ENCODE data around the gene HHIPL1. TPM values are rescaled to one million over a fixed set of nuclear protein-coding genes. Genes with fewer than 3 reads are reported as not detected.

Gene HHIPL1
- 0.64 and 0.83 TPM in 2 replicates for total RNA-seq
- polyA plus RNA-seq: 0.88 and 1.4 TPM in 2 replicates

DNA sequence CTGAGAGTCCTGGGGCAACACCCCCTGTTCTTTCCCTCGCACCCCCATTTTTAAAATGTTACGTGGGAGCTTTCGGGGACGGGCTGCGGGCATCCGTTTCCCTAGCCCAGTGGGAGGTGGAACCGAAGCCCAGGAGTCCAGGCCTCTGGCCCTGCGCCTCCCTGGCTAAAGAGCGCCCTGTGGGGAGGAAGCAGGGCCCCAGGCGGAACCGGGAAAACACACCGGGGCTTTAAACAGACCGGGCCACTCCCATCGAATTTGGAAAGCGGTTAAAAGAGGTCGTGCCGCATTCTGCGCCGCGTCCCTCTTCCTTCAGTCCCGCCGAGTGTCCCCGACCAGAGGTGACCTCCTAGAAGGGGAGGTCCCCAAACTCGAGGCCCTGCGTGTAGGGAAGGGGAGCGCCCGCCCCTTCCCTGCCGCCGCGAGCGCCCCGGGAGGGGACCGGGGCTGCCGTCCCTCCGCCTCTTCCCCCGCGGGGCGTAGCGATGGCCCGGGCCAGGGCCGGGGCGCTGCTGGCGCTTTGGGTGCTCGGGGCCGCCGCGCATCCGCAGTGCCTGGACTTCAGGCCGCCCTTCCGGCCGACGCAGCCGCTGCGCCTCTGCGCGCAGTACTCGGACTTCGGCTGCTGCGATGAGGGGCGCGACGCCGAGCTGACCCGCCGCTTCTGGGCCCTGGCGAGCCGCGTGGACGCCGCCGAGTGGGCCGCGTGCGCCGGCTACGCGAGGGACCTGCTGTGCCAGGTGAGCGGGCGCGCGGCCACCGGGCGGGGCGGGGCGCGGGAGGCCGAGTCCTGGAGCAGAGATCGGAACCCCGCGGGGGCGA, at the start of gene HHIPL1:
TSS of gene HHIPL1 (plus strand) at position 407 of the 822 bp plus-strand sequence. CDS start at position 486, 79 bp downstream.
- H2AFZ ChIP-seq: peak within 1 kb of the TSS; percentile 90
- H3K36me3 ChIP-seq (replicated peaks; ENCODE audit: insufficient read depth, low read depth): no peaks in the 10 kb centered on the region
- WGBS (ENCODE audit: low lambda C conversion rate, missing lambda C conversion rate): 16% methylated on average over 53 of the region's 91 CpGs
- no peaks in the 10 kb centered on the region for H4K20me1 ChIP-seq (ENCODE audit: insufficient read depth, poor library complexity, severe bottlenecking)
- H3K9me3 ChIP-seq (ENCODE audit: low read depth): no peaks in the 10 kb centered on the region
- no peak within 1 kb of the TSS for H3K27ac ChIP-seq
- peaks cover 10% of the 10 kb centered on the region for H3K4me1 ChIP-seq (ENCODE audit: insufficient read depth)
- peak within 1 kb of the TSS; percentile 13 for H3K4me3 ChIP-seq
- no peaks in the 10 kb centered on the region for H3K27me3 ChIP-seq
- H3K9me2 ChIP-seq (replicated peaks; ENCODE audit: insufficient read depth): no peaks in the 10 kb centered on the region
- no peak for TF ChIP-seq EZH2phosphoT487 (IDR thresholded peaks at IDR 0.05; ENCODE audit: low read depth, severe bottlenecking, unreplicated experiment)
- TF ChIP-seq, protein P1, sequence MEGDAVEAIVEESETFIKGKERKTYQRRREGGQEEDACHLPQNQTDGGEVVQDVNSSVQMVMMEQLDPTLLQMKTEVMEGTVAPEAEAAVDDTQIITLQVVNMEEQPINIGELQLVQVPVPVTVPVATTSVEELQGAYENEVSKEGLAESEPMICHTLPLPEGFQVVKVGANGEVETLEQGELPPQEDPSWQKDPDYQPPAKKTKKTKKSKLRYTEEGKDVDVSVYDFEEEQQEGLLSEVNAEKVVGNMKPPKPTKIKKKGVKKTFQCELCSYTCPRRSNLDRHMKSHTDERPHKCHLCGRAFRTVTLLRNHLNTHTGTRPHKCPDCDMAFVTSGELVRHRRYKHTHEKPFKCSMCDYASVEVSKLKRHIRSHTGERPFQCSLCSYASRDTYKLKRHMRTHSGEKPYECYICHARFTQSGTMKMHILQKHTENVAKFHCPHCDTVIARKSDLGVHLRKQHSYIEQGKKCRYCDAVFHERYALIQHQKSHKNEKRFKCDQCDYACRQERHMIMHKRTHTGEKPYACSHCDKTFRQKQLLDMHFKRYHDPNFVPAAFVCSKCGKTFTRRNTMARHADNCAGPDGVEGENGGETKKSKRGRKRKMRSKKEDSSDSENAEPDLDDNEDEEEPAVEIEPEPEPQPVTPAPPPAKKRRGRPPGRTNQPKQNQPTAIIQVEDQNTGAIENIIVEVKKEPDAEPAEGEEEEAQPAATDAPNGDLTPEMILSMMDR (IDR thresholded peaks at IDR 0.05; ENCODE audit: poor library complexity): no peak
- TF ChIP-seq EZH2 (IDR thresholded peaks at IDR 0.05; ENCODE audit: borderline replicate concordance): no peak
- H3K79me2 ChIP-seq: no peaks in the 10 kb centered on the region
- peak within 1 kb of the TSS; percentile 91 for H3K4me2 ChIP-seq
- DNase-seq (ENCODE audit: low spot score): peak; percentile 48

DNA sequence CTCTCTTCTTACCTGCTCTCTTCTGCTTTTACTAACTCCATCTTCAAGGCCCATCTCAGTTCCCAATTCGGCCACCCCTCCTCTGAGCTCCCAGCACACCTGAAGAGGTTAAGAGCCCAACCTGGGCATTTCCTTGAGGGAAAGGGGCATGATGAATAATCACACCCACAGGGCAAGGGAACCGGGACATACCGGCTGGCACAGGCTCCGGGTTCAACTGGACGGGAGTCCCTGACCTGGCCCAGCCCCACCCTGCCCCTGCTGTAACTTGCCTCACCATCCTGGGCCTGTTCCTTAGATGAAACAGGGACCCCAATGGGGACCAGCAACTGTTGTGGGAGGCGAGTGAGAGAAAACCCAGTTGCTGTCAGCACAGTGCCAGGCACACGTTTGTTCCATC, 49.4 kb upstream of the HHIPL1 start:
- Histone ChIP-seq H2AFZ (no peak overlapping the region), H4K20me1 (ENCODE audit: insufficient read depth, poor library complexity, severe bottlenecking) (peaks cover 20% of the 10 kb centered on the region), H3K4me1 (ENCODE audit: insufficient read depth) (peaks cover 54% of the 10 kb centered on the region), H3K27me3 (no peaks in the 10 kb centered on the region), H3K9me3 (ENCODE audit: low read depth) (no peaks in the 10 kb centered on the region), H3K36me3 (replicated peaks; ENCODE audit: insufficient read depth, low read depth) (no peaks in the 10 kb centered on the region), H3K9me2 (replicated peaks; ENCODE audit: insufficient read depth) (no peaks in the 10 kb centered on the region), H3K4me2 (peak overlapping the region; percentile 60), H3K27ac (peak overlapping the region; percentile 85), H3K79me2 (peaks cover 97% of the 10 kb centered on the region), H3K4me3 (no peak overlapping the region)
- TF ChIP-seq, protein P1 (IDR thresholded peaks at IDR 0.05; ENCODE audit: poor library complexity): no peak
- TF ChIP-seq EZH2 (IDR thresholded peaks at IDR 0.05; ENCODE audit: borderline replicate concordance) (no peak), EZH2phosphoT487 (IDR thresholded peaks at IDR 0.05; ENCODE audit: low read depth, severe bottlenecking, unreplicated experiment) (no peak)
- 94% methylated on average over 7 of the region's 7 CpGs for WGBS (ENCODE audit: low lambda C conversion rate, missing lambda C conversion rate)
- DNase-seq (ENCODE audit: low spot score): no peak

DNA sequence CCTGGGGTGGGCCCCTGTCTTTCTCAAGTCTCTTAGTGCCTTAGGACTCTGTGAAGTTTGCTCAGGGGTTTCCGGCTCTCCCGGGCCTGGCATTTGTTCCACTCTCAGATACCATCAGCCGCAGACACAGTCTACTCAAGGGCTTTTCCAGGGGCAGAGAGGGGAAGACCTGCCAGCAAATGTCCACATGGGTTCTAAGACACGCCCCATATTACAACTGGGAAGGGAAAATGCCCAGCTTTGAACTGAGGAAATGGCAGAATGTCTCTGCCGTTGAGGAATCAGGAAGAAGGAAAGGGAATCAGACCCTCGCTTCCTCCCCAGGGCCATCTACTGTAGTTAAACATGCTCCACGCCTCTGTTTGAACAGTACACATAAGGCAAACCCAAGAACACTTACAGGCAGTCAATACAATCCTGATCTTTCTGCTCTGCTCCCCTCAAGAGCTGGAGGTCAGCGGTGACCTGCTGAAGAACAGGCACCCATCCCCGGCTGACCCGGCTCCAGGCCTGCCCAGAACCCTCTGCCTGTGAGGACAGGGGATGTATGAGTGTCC, 48.8 kb upstream of the HHIPL1 start:
- peaks cover 97% of the 10 kb centered on the region for H3K79me2 ChIP-seq
- H3K4me3 ChIP-seq: no peak overlapping the region
- peak overlapping the region; percentile 85 for H3K27ac ChIP-seq
- no peaks in the 10 kb centered on the region for H3K9me2 ChIP-seq (replicated peaks; ENCODE audit: insufficient read depth)
- no peaks in the 10 kb centered on the region for H3K9me3 ChIP-seq (ENCODE audit: low read depth)
- H3K4me1 ChIP-seq (ENCODE audit: insufficient read depth): peaks cover 57% of the 10 kb centered on the region
- H3K4me2 ChIP-seq: peak overlapping the region; percentile 60
- no peak for DNase-seq (ENCODE audit: low spot score)
- H3K36me3 ChIP-seq (replicated peaks; ENCODE audit: insufficient read depth, low read depth): no peaks in the 10 kb centered on the region
- peaks cover 22% of the 10 kb centered on the region for H4K20me1 ChIP-seq (ENCODE audit: insufficient read depth, poor library complexity, severe bottlenecking)
- H2AFZ ChIP-seq: no peak overlapping the region
- TF ChIP-seq EZH2phosphoT487 (IDR thresholded peaks at IDR 0.05; ENCODE audit: low read depth, severe bottlenecking, unreplicated experiment) (no peak), EZH2 (IDR thresholded peaks at IDR 0.05; ENCODE audit: borderline replicate concordance) (no peak)
- TF ChIP-seq, protein P1 (IDR thresholded peaks at IDR 0.05; ENCODE audit: poor library complexity): no peak
- 59% methylated on average over 10 of the region's 10 CpGs for WGBS (ENCODE audit: low lambda C conversion rate, missing lambda C conversion rate)
- no peaks in the 10 kb centered on the region for H3K27me3 ChIP-seq
